ENCODE measurements around the gene P2RY8.
"Not testable (repeated sequence)": the region's sequence is repeated elsewhere in the genome, so short reads cannot be mapped to it uniquely, and the experiment has no call there.

P2RY8 gene

GRCh38 chrX:1433646-1434357 is 103.2 kb downstream of the P2RY8 start:
- no peak for TF ChIP-seq CTCF (IDR thresholded peaks at IDR 0.05; ENCODE audit: low read depth, low read length)
- no peak overlapping the region for H3K4me3 ChIP-seq (ENCODE audit: low read depth, low read length)

GRCh38 chrX:1430451-1430850 is 106.5 kb downstream of the P2RY8 start:
- no peak for TF ChIP-seq CTCF (IDR thresholded peaks at IDR 0.05; ENCODE audit: low read depth, low read length)
- no peak overlapping the region for H3K4me3 ChIP-seq (ENCODE audit: low read depth, low read length)

- TF ChIP-seq CTCF (IDR thresholded peaks at IDR 0.05; ENCODE audit: low read depth, low read length): no peak
- no peak overlapping the region for H3K4me3 ChIP-seq (ENCODE audit: low read depth, low read length)
These were observed 109.2 kb downstream of the P2RY8 start for GRCh38 chrX:1427756-1428155.

- H3K4me3 ChIP-seq (ENCODE audit: low read depth, low read length): not testable (repeated sequence)
These were observed 110.7 kb downstream of the P2RY8 start for GRCh38 chrX:1426321-1426720.

GRCh38 chrX:1425381-1425780 is 111.6 kb downstream of the P2RY8 start:
- TF ChIP-seq CTCF (IDR thresholded peaks at IDR 0.05; ENCODE audit: low read depth, low read length): no peak
- no peak overlapping the region for H3K4me3 ChIP-seq (ENCODE audit: low read depth, low read length)

- TF ChIP-seq CTCF (IDR thresholded peaks at IDR 0.05; ENCODE audit: low read depth, low read length): no peak
- H3K4me3 ChIP-seq (ENCODE audit: low read depth, low read length): no peak overlapping the region
These were observed 112.7 kb downstream of the P2RY8 start for GRCh38 chrX:1424147-1424851.

- no peak overlapping the region for H3K4me3 ChIP-seq (ENCODE audit: low read depth, low read length)
- TF ChIP-seq CTCF (IDR thresholded peaks at IDR 0.05; ENCODE audit: low read depth, low read length): no peak
These were observed 113.8 kb downstream of the P2RY8 start for GRCh38 chrX:1423215-1423614.
